SK-N-SH (cell line): ENCODE results near the gene CD302. TPM values are rescaled to one million over a fixed set of nuclear protein-coding genes. Genes with fewer than 3 reads are reported as not detected.

ENCODE experiments used
- CTCF ChIA-PET: fragments of 300-600, 350-600 bp; formaldehyde crosslinking; extraction: SDS; loops from one replicate; lab custom pipeline; 2021; lab: Yijun Ruan, JAX
- POLR2A ChIA-PET: fragments of 350-600 bp; sonication (Branson Sonifier 250); formaldehyde crosslinking; extraction: SDS; loops from one replicate; lab custom pipeline; 2020; ENCODE audit warnings: antibody characterized with exemption, inconsistent platforms; lab: Yijun Ruan, JAX
- DNase-seq: peaks from one replicate; pipeline ENCODE4 v3.0.0; 2012
- H2AFZ ChIP-seq: fragments of 200-600 bp; sonication (generic); 2 replicates; pipeline ENCODE4 v1.8.1; 2016; ENCODE audit warnings: antibody characterized with exemption, mild to moderate bottlenecking, low read depth
- H3F3A ChIP-seq: fragments of 200-600 bp; sonication (generic); replicated peaks from 2 replicates; pipeline ENCODE3; 2016; ENCODE audit warnings: antibody characterized with exemption, mild to moderate bottlenecking; ENCODE audit not compliant: insufficient read depth
- H3K27ac ChIP-seq, 2 experiments: fragments of 200-500 bp in 1 of 2; fragments of 200-600 bp in 1 of 2; sonication (Bioruptor generic) in 1 of 2; sonication (generic), shearing (Covaris generic) in 1 of 2; 2 replicates each; pipeline versions ENCODE4 v1.5.1 to v1.6.1; 2014 to 2016; ENCODE audit warnings: low read depth in 2 of 2, inconsistent platforms in 1 of 2, low read length in 1 of 2, mild to moderate bottlenecking in 1 of 2, mixed read lengths in 1 of 2
- H3K27me3 ChIP-seq: fragments of 200-600 bp; sonication (generic), shearing (Covaris generic); 2 replicates; pipeline ENCODE4 v1.6.1; 2016; ENCODE audit warnings: mixed run types; ENCODE audit not compliant: insufficient read depth
- H3K36me3 ChIP-seq, 2 experiments: fragments of 200-500 bp in 1 of 2; fragments of 200-600 bp in 1 of 2; sonication (Bioruptor generic) in 1 of 2; sonication (generic) in 1 of 2; replicated peaks in 1 of 2; 2 replicates each; pipeline versions ENCODE3 to v1.5.1; 2014 to 2016; ENCODE audit warnings: low read length in 1 of 2, mild to moderate bottlenecking in 1 of 2; ENCODE audit not compliant: insufficient read depth in 2 of 2, control insufficient read depth in 1 of 2
- H3K4me1 ChIP-seq, 2 experiments: fragments of 200-500 bp in 1 of 2; fragments of 200-600 bp in 1 of 2; sonication (Bioruptor generic) in 1 of 2; sonication (generic), shearing (Covaris generic) in 1 of 2; 2 replicates each; pipeline versions ENCODE4 v1.5.1 to v1.6.1; 2014 to 2016; ENCODE audit warnings: low read depth in 1 of 2, low read length in 1 of 2, mixed run types in 1 of 2; ENCODE audit not compliant: insufficient read depth in 2 of 2, control insufficient read depth in 1 of 2
- H3K4me2 ChIP-seq: fragments of 200-600 bp; sonication (generic), shearing (Covaris generic); 2 replicates; pipeline ENCODE4 v1.6.1; 2017; ENCODE audit warnings: mixed run types
- H3K4me3 ChIP-seq, 2 experiments: fragments of 200-500 bp in 1 of 2; fragments of 200-600 bp in 1 of 2; sonication (Bioruptor generic) in 1 of 2; sonication (generic), shearing (Covaris generic) in 1 of 2; 2 replicates each; pipeline versions ENCODE4 v1.5.1 to v1.8.1; 2014 to 2016; ENCODE audit warnings: low read depth in 2 of 2, inconsistent platforms in 1 of 2, low read length in 1 of 2, mild to moderate bottlenecking in 1 of 2, mixed read lengths in 1 of 2, moderate library complexity in 1 of 2
- H3K79me2 ChIP-seq: fragments of 200-600 bp; sonication (generic); 2 replicates; pipeline ENCODE4 v1.8.1; 2017; ENCODE audit warnings: mild to moderate bottlenecking; ENCODE audit not compliant: insufficient read depth
- H3K9ac ChIP-seq: fragments of 200-600 bp; sonication (generic); 2 replicates; pipeline ENCODE4 v1.6.1; 2017; ENCODE audit warnings: mixed run types
- H3K9me2 ChIP-seq: fragments of 200-600 bp; sonication (generic); 2 replicates; pipeline ENCODE4 v1.6.1; 2017; ENCODE audit warnings: mixed run types
- H3K9me3 ChIP-seq: fragments of 200-600 bp; sonication (generic); 2 replicates; pipeline ENCODE4 v1.6.1; 2017; ENCODE audit warnings: mixed run types, mild to moderate bottlenecking, moderate library complexity
- H4K20me1 ChIP-seq: fragments of 200-600 bp; sonication (generic); 2 replicates; pipeline ENCODE4 v1.6.1; 2017; ENCODE audit warnings: mild to moderate bottlenecking, mixed run types; ENCODE audit not compliant: insufficient read depth
- ELF1 ChIP-seq: IDR thresholded peaks from 2 replicates; pipeline ENCODE4 v1.4.0; 2012
- EP300 ChIP-seq, 2 experiments: IDR thresholded peaks; 2 replicates each; pipeline versions ENCODE4 v1.4.0 to v1.6.1; 2012; ENCODE audit warnings: borderline replicate concordance in 1 of 2, low read depth in 1 of 2, low read length in 1 of 2
- FOSL2 ChIP-seq: IDR thresholded peaks from 2 replicates; pipeline ENCODE4 v1.4.0; 2012; ENCODE audit warnings: low read depth, mild to moderate bottlenecking, moderate library complexity, borderline replicate concordance
- FOXJ3 ChIP-seq: sonication (generic); formaldehyde crosslinking; IDR thresholded peaks from 2 replicates; pipeline ENCODE4 v1.5.1; 2020; ENCODE audit warnings: mild to moderate bottlenecking, missing genetic modification reagents
- MXI1 ChIP-seq: IDR thresholded peaks from 2 replicates; pipeline ENCODE4 v1.6.1; 2012; ENCODE audit warnings: mild to moderate bottlenecking, low read depth, low read length, improper control_type of control experiment
- NRF1 ChIP-seq: IDR thresholded peaks from 2 replicates; pipeline ENCODE4 v1.6.1; 2012; ENCODE audit warnings: low read depth, mild to moderate bottlenecking, low read length
- RAD21 ChIP-seq: IDR thresholded peaks from 2 replicates; pipeline ENCODE4 v1.6.1; 2012; ENCODE audit warnings: mild to moderate bottlenecking, low read length
- RFX5 ChIP-seq: IDR thresholded peaks from 2 replicates; pipeline ENCODE4 v1.6.1; 2012; ENCODE audit warnings: mild to moderate bottlenecking, improper control_type of control experiment, low read length
- RXRA ChIP-seq: IDR thresholded peaks from 2 replicates; pipeline ENCODE4 v1.4.0; 2012; ENCODE audit warnings: low read depth, mild to moderate bottlenecking, borderline replicate concordance
- SIN3A ChIP-seq: IDR thresholded peaks from 2 replicates; pipeline ENCODE4 v1.6.1; 2012; ENCODE audit warnings: low read depth, mild to moderate bottlenecking, low read length, moderate library complexity, borderline replicate concordance
- TAF1 ChIP-seq: IDR thresholded peaks from 2 replicates; pipeline ENCODE4 v1.6.1; 2012; ENCODE audit warnings: low read depth, mild to moderate bottlenecking, low read length, moderate library complexity, borderline replicate concordance
- TEAD4 ChIP-seq: IDR thresholded peaks from 2 replicates; pipeline ENCODE4 v1.4.0; 2012; ENCODE audit warnings: mild to moderate bottlenecking, borderline replicate concordance; ENCODE audit not compliant: insufficient read depth
- YY1 ChIP-seq: IDR thresholded peaks from 2 replicates; pipeline ENCODE4 v1.4.0; 2012; ENCODE audit warnings: low read depth, mild to moderate bottlenecking
- WGBS: methylation state at CpG from one replicate; pipeline ENCODE4 v1.1.6; 2017; ENCODE audit warnings: low lambda C conversion rate; 5-methylcytosine and 5-hydroxymethylcytosine counted together
- polyA plus RNA-seq, 3 experiments: library from polyadenylated mRNA; depleted of rRNA; stranded (reverse); fragments of >200 nt; gene quantifications; 2 replicates each; pipeline ENCODE4 v1.2.3, GENCODE V29; 2012
- TF ChIP-seq, protein P1 (sequence below): IDR thresholded peaks from 2 replicates; pipeline ENCODE4 v1.4.0; 2012; ENCODE audit warnings: low read depth, borderline replicate concordance
- TF ChIP-seq, protein P2 (sequence below): IDR thresholded peaks from 2 replicates; pipeline ENCODE4 v1.4.0; 2012; ENCODE audit warnings: low read depth
- TF ChIP-seq, protein P3 (sequence below): fragments of 200-600 bp; sonication (generic); IDR thresholded peaks from 2 replicates; pipeline ENCODE4 v1.6.1; 2017; ENCODE audit warnings: antibody characterized with exemption, mild to moderate bottlenecking, moderate library complexity

CD302 gene
- polyA plus RNA-seq, 1 of the 3 experiments (the other 2 are of a cell fraction): 4.4 TPM

DNA sequence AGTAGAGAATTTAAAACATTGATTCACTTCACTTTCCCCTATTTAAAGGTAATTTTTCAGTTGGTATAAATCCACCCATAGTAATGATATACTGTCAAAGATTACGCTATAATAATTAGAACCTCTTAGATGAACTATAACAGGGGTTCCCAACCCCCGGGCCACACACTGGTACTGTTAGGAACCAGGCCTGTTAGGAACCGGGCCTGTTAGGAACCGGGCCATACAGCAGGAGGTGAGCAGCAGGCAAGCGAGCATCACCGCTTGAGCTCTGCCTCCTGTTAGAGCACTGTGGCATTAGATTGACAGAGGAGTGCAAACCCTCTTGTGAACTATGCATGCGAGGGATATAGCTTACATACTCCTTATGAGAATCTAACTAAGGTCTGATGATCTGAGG, 34.0 kb upstream of the CD302 start:
- Histone ChIP-seq H2AFZ (no peak overlapping the region), H3K79me2 (no peaks in the 10 kb centered on the region), H4K20me1 (no peaks in the 10 kb centered on the region), H3K9me3 (no peaks in the 10 kb centered on the region), H3F3A (no peaks in the 10 kb centered on the region), H3K27me3 (no peaks in the 10 kb centered on the region; the same call in 1 of the 2 replicates), H3K9ac (no peak overlapping the region), H3K4me2 (no peak overlapping the region), H3K4me1 (no peaks in the 10 kb centered on the region), H3K27ac (no peak overlapping the region), H3K36me3 (no peaks in the 10 kb centered on the region), H3K9me2 (no peaks in the 10 kb centered on the region), H3K4me3 (no peak overlapping the region)
- no peak for DNase-seq
- no peak for TF ChIP-seq RFX5
- TF ChIP-seq, protein P1, sequence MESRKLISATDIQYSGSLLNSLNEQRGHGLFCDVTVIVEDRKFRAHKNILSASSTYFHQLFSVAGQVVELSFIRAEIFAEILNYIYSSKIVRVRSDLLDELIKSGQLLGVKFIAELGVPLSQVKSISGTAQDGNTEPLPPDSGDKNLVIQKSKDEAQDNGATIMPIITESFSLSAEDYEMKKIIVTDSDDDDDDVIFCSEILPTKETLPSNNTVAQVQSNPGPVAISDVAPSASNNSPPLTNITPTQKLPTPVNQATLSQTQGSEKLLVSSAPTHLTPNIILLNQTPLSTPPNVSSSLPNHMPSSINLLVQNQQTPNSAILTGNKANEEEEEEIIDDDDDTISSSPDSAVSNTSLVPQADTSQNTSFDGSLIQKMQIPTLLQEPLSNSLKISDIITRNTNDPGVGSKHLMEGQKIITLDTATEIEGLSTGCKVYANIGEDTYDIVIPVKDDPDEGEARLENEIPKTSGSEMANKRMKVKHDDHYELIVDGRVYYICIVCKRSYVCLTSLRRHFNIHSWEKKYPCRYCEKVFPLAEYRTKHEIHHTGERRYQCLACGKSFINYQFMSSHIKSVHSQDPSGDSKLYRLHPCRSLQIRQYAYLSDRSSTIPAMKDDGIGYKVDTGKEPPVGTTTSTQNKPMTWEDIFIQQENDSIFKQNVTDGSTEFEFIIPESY: no peak
- TF ChIP-seq EP300 (IDR thresholded peaks at IDR 0.05; ENCODE audit: borderline replicate concordance in 1 of 2, low read depth in 1 of 2, low read length in 1 of 2): no peak
- TF ChIP-seq MXI1: no peak
- no peak for TF ChIP-seq RXRA
- TF ChIP-seq, protein P2, sequence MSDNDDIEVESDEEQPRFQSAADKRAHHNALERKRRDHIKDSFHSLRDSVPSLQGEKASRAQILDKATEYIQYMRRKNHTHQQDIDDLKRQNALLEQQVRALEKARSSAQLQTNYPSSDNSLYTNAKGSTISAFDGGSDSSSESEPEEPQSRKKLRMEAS: no peak
- TF ChIP-seq NRF1: no peak
- no peak for TF ChIP-seq FOSL2
- no peak for TF ChIP-seq TAF1
- TF ChIP-seq FOXJ3: no peak
- ChIA-PET CTCF (no interaction called here), POLR2A (no interaction called here)
- 74% methylated on average over 7 of the region's 7 CpGs for WGBS

DNA sequence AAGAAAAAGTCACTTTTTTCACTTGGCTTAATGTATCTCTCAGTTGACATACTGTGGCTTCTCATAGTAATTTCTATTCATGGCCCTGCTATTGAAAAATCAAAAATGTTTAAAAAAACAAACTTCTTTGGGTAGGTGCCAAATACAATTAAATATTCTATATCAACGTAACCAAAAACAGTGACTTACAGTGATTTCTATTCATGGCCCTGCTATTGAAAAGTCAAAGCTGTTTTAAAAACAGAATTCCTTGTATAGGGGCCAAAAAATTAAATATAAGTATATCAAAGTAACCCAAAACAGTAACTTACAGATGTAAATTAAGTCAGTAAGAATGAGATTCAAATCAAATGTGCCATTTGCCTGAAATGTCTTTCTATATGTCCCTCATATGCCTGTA, 31.4 kb upstream of the CD302 start:
- no peaks in the 10 kb centered on the region for H3K79me2 ChIP-seq
- no peaks in the 10 kb centered on the region for H3K36me3 ChIP-seq
- WGBS: 85% methylated on average over 1 of the region's 1 CpG
- H3K9ac ChIP-seq: no peak overlapping the region
- no peak overlapping the region for H3K4me3 ChIP-seq
- CTCF ChIA-PET: no interaction called here
- no peaks in the 10 kb centered on the region; the same call in 1 of the 2 replicates for H3K27me3 ChIP-seq
- no peak overlapping the region for H3K4me2 ChIP-seq
- no peaks in the 10 kb centered on the region for H4K20me1 ChIP-seq
- no peaks in the 10 kb centered on the region for H3F3A ChIP-seq
- H3K9me3 ChIP-seq: no peaks in the 10 kb centered on the region
- no peaks in the 10 kb centered on the region for H3K9me2 ChIP-seq
- no peak overlapping the region for H2AFZ ChIP-seq
- POLR2A ChIA-PET: no interaction called here
- TF ChIP-seq RFX5 (no peak), TAF1 (no peak), YY1 (no peak), RAD21 (no peak), SIN3A (no peak), ELF1 (no peak), TEAD4 (no peak)
- TF ChIP-seq, protein P3, sequence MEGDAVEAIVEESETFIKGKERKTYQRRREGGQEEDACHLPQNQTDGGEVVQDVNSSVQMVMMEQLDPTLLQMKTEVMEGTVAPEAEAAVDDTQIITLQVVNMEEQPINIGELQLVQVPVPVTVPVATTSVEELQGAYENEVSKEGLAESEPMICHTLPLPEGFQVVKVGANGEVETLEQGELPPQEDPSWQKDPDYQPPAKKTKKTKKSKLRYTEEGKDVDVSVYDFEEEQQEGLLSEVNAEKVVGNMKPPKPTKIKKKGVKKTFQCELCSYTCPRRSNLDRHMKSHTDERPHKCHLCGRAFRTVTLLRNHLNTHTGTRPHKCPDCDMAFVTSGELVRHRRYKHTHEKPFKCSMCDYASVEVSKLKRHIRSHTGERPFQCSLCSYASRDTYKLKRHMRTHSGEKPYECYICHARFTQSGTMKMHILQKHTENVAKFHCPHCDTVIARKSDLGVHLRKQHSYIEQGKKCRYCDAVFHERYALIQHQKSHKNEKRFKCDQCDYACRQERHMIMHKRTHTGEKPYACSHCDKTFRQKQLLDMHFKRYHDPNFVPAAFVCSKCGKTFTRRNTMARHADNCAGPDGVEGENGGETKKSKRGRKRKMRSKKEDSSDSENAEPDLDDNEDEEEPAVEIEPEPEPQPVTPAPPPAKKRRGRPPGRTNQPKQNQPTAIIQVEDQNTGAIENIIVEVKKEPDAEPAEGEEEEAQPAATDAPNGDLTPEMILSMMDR: no peak
- DNase-seq: no peak
- no peaks in the 10 kb centered on the region for H3K4me1 ChIP-seq
- H3K27ac ChIP-seq: no peak overlapping the region
